GM13976 (cell line): ENCODE measurements around the gene PLGRKT.

Experiments used
- DNase-seq: peaks from one replicate; pipeline ENCODE4 v3.0.0; 2012; ENCODE audit warnings: low spot score
- in situ Hi-C: fragments of 300-500 bp; cut with MboI; formaldehyde crosslinking; loops from one replicate; pipeline ENCODE4 v1.12.0; 2022; ENCODE audit warnings: low sequenced_read_pairs, mixed read lengths, inconsistent platforms; ENCODE audit not compliant: unreplicated experiment
- TF ChIP-seq, protein P1 (sequence below): IDR thresholded peaks from 2 replicates; pipeline ENCODE4 v1.5.1; 2012; ENCODE audit warnings: borderline replicate concordance, mild to moderate bottlenecking; ENCODE audit not compliant: insufficient read depth; ENCODE audit errors: extremely low read depth, missing control alignments, control extremely low read depth

Gene PLGRKT

DNA sequence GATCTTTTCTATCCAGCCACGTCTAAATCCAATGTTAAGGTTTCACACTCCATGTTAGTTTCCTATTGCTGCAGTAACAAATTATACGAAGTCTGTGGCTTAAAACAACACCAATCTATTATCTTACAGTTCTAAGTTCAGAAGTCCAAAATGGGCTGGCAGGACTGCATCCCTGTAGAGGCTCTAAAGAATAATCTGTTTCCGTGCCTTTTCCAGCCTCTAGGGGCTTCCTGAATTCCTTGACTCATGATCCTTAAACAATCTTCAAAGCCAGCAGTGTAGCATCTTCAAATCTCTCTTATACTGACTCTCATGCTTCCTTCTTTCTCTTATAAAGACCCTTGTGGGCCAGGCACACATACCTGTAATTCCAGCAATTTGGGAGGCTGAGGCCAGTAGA, 6.8 kb downstream of the PLGRKT start:
- TF ChIP-seq, protein P1, sequence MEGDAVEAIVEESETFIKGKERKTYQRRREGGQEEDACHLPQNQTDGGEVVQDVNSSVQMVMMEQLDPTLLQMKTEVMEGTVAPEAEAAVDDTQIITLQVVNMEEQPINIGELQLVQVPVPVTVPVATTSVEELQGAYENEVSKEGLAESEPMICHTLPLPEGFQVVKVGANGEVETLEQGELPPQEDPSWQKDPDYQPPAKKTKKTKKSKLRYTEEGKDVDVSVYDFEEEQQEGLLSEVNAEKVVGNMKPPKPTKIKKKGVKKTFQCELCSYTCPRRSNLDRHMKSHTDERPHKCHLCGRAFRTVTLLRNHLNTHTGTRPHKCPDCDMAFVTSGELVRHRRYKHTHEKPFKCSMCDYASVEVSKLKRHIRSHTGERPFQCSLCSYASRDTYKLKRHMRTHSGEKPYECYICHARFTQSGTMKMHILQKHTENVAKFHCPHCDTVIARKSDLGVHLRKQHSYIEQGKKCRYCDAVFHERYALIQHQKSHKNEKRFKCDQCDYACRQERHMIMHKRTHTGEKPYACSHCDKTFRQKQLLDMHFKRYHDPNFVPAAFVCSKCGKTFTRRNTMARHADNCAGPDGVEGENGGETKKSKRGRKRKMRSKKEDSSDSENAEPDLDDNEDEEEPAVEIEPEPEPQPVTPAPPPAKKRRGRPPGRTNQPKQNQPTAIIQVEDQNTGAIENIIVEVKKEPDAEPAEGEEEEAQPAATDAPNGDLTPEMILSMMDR = no peak
- no peak for DNase-seq
- in situ Hi-C loops = no loop called here

DNA sequence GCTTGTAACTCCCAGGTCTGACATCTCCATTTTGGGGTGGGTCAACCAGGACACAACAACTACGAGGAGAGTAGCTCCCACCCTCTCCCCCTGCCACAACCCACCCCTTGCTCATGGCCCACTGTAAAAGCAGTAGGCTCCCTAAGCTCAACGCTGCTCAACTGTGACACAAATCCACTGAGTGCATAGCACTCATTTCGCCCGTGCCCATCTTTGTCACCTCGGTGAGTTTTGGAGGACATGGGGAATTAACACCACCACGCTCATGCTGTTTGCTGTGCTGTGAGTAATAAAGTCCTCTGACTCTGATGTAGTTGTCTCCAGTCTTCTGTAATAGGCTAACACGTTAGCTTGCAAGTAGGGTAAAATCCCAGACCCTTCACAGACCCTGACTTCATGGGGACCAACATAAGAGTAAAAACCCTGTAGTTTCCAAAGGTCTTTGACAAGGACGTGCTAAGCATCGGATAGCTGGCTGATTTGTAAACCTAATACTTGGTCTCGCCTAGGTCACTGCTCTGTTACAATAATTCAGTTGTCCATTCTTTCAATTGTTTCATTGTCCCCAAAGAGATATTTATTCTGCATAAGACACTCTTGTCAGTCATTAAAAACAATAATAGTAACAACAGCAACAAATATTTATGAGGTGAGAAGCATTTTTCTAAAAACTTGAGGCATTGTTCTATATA, 7.7 kb downstream of the PLGRKT start:
- in situ Hi-C loops = loop anchor here (10.0 kb wide), 1 partner anchor 675 kb away; no protein-coding TSS in a partner anchor
- DNase-seq = no peak
- TF ChIP-seq, protein P1 = no peak

DNA sequence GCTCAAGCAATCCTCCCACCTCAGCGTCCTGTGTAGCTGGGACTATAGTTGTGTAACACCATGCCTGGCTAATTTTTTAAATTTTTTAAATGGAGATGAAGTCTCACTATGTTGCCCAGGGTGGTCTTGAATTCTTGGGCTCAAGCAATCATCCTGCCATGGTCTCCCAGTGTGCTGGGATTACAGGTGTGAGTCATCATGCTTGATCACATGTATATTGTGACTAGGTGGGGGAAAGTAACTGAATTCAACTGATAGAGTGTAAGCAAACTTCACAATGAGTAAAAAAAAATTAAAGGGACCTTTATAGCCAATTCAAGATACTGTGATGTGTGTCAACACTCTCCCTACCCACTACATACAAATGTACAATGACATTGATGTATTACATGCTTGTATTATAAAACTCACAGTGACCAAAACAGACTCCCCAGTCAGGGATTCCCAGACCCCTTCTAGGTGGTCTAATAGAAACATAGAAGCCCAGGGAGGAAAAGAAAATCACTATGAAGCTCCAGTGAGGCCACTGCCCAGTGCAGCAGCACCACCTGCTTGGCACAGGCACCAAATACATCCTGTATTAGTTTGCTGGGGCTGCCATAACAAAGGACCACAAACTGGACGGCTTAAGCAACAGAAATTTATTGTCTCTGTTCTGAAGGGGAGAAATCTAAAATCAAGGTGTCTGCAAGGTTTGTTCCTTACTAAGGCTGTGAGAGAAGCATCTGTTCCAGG, 8.8 kb downstream of the PLGRKT start:
- TF ChIP-seq, protein P1 = no peak
- in situ Hi-C loops = loop anchor here (10.0 kb wide), 1 partner anchor 674 kb away; no protein-coding TSS in a partner anchor
- no peak for DNase-seq

DNA sequence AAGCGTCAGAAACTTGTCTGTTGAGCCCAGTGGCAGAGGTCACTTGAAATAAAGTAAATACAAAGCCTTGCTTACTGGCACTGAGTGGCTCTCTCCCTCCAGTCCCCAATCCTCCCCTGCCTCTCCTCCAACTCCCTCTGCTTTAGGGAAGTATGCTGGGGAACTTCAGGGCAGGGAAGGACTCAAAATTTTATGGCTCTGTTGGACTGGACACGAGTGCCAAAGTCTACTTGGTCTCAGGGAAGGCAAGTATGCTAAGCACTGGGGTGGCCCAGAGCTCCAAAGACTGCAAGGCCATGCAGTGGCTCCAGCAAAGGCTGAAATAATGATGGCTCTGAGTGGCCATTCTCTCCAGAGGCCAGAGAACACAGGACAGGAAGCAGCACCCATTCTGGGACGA, 9.6 kb downstream of the PLGRKT start:
- no peak for DNase-seq
- TF ChIP-seq, protein P1 = no peak
- in situ Hi-C loops = loop anchor here (10.0 kb wide), 1 partner anchor 673 kb away; no protein-coding TSS in a partner anchor

DNA sequence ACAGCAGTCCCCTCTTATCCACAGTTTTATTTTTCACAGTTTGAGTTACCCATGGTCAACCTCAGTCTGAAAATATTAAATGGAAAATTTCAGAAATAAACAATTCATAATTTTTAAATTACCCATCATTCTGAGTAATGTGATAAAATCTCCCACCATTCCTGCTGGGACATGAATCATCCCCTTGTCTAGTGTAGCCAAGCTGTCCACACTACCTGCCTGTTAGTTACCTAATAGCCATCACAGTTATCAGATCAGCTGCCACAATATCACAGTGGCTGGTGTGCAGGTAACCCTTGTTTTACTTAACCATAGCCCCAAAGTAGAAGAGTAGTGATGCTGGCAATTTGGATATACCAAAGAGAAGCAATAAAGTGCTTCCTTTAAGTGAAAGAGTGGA, 10.7 kb downstream of the PLGRKT start:
- in situ Hi-C loops = loop anchor here (10.0 kb wide), 1 partner anchor 672 kb away; no protein-coding TSS in a partner anchor
- TF ChIP-seq, protein P1 = no peak
- no peak for DNase-seq

DNA sequence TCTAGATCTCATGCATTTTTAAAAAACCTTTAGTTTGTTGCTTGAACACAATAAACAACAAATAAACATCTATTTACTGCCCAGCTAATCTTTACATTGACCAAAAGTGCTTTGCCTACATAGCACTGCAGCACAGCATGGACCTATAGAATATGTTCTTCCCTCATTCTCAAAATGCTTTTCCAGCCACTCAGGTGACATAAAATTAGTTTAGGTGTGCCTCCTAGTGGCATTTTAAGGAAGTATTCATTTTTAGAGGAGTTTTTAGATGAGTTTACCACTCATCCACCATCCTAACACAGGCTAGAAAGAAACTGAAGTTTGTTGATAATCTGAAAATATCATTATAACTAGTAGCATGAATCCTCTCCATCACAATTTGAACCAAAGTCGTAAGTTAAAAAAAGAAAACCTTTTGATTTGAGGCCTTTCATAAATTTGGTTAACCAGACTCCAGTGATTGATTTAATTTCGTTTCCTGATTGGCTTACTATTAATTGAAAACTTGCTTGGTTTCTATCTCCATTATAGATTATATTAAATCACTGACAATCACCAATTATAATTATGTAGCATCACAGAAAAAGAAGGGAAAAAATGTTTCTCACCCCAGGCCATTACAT, 12.6 kb downstream of the PLGRKT start:
- DNase-seq = peak; percentile 41
- TF ChIP-seq, protein P1 = no peak
- in situ Hi-C loops = loop anchor here (10.0 kb wide), 1 partner anchor 670 kb away; no protein-coding TSS in a partner anchor
